Measurements from ENCODE around the gene ABCA2.

- TF ChIP-seq, protein P1, sequence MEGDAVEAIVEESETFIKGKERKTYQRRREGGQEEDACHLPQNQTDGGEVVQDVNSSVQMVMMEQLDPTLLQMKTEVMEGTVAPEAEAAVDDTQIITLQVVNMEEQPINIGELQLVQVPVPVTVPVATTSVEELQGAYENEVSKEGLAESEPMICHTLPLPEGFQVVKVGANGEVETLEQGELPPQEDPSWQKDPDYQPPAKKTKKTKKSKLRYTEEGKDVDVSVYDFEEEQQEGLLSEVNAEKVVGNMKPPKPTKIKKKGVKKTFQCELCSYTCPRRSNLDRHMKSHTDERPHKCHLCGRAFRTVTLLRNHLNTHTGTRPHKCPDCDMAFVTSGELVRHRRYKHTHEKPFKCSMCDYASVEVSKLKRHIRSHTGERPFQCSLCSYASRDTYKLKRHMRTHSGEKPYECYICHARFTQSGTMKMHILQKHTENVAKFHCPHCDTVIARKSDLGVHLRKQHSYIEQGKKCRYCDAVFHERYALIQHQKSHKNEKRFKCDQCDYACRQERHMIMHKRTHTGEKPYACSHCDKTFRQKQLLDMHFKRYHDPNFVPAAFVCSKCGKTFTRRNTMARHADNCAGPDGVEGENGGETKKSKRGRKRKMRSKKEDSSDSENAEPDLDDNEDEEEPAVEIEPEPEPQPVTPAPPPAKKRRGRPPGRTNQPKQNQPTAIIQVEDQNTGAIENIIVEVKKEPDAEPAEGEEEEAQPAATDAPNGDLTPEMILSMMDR (IDR thresholded peaks at IDR 0.05), result no peak
- TF ChIP-seq FOXP1 (CRISPR knock-in tag; IDR thresholded peaks at IDR 0.05; ENCODE audit: borderline replicate concordance), result no peak
- no peak for TF ChIP-seq KAT7 (CRISPR knock-in tag; IDR thresholded peaks at IDR 0.05; ENCODE audit: borderline replicate concordance)
- TF ChIP-seq ZNF396 (CRISPR knock-in tag; IDR thresholded peaks at IDR 0.05; ENCODE audit: borderline replicate concordance), result no peak
- no peak for TF ChIP-seq SP1 (CRISPR knock-in tag; conservative IDR thresholded peaks at IDR 0.05)
- no peak for TF ChIP-seq CREM (CRISPR knock-in tag; IDR thresholded peaks at IDR 0.05)
- TF ChIP-seq EMX1 (CRISPR knock-in tag; IDR thresholded peaks at IDR 0.05), result no peak
- no peak for TF ChIP-seq ELF4 (CRISPR knock-in tag; IDR thresholded peaks at IDR 0.05; ENCODE audit: low read depth)
- TF ChIP-seq AR (CRISPR knock-in tag; IDR thresholded peaks at IDR 0.05), result no peak
- no peak for TF ChIP-seq ATF3 (CRISPR knock-in tag; conservative IDR thresholded peaks at IDR 0.05)
Observed at GRCh38 chr9:137002646-137003041, 25.4 kb downstream of the ABCA2 start.
